WTC11 (cell line): ENCODE measurements around the gene PFKFB3. TPM values are rescaled to one million over a fixed set of nuclear protein-coding genes. Genes with fewer than 3 reads are reported as not detected.

Source experiments
- ATAC-seq: fragments of 200-7000 bp; cut with Tn5 transposase; 2 replicates; pipeline ENCODE4 v1.10.0; 2021; ENCODE audit warnings: mild to moderate bottlenecking, moderate library complexity
- CTCF ChIA-PET: fragments of 300-600 bp; sonication (Branson Sonifier 250); formaldehyde crosslinking; loops from one replicate; lab custom pipeline; 2021; ENCODE audit warnings: antibody characterized with exemption; lab: Charles Lee
- POLR2A ChIA-PET: fragments of 350-600 bp; sonication (Branson Sonifier 250); formaldehyde crosslinking; loops from one replicate; lab custom pipeline; 2021; ENCODE audit warnings: antibody characterized with exemption; lab: Charles Lee
- DNase-seq: peaks from one replicate; pipeline ENCODE4 v3.0.0; 2021; ENCODE audit warnings: low spot score
- H3K27ac Mint-ChIP-seq: 2 replicates; pipeline ENCODE4 v1.8.0; 2021; ENCODE audit warnings: mixed read lengths
- H3K27me3 Mint-ChIP-seq: 2 replicates; pipeline ENCODE4 v1.8.0; 2021; ENCODE audit warnings: low read depth, mild to moderate bottlenecking, moderate library complexity, mixed read lengths
- H3K36me3 Mint-ChIP-seq: 2 replicates; pipeline ENCODE4 v1.8.0; 2021; ENCODE audit warnings: mixed read lengths
- H3K4me1 Mint-ChIP-seq: 2 replicates; pipeline ENCODE4 v1.8.0; 2022; ENCODE audit warnings: mixed read lengths
- H3K4me3 Mint-ChIP-seq: 2 replicates; pipeline ENCODE4 v1.8.0; 2021; ENCODE audit warnings: mild to moderate bottlenecking, moderate library complexity, mixed read lengths
- H3K9me3 Mint-ChIP-seq: 2 replicates; pipeline ENCODE4 v1.8.0; 2021; ENCODE audit warnings: mixed read lengths
- CBFB ChIP-seq: sonication (generic); formaldehyde crosslinking; IDR thresholded peaks from 2 replicates; pipeline ENCODE4 v1.8.1; 2022; ENCODE audit warnings: mild to moderate bottlenecking, low read depth, missing genetic modification reagents
- FOXK1 ChIP-seq: sonication (generic); formaldehyde crosslinking; IDR thresholded peaks from 2 replicates; pipeline ENCODE4 v1.8.0; 2022; ENCODE audit warnings: mild to moderate bottlenecking, moderate library complexity, missing genetic modification reagents
- GRHL2 ChIP-seq: fragments of 250-450 bp; sonication (Bioruptor Pico); IDR thresholded peaks from 2 replicates; pipeline ENCODE4 v1.8.0; 2022; ENCODE audit warnings: mild to moderate bottlenecking, moderate library complexity; ENCODE audit not compliant: insufficient replicate concordance, severe bottlenecking
- JUN ChIP-seq: sonication (generic); formaldehyde crosslinking; IDR thresholded peaks from 2 replicates; pipeline ENCODE4 v1.8.0; 2023; ENCODE audit warnings: mild to moderate bottlenecking, missing genetic modification reagents
- KAT7 ChIP-seq: sonication (generic); formaldehyde crosslinking; IDR thresholded peaks from 2 replicates; pipeline ENCODE4 v1.8.1; 2023; ENCODE audit warnings: missing genetic modification reagents, mild to moderate bottlenecking, borderline replicate concordance
- NR2C2 ChIP-seq: sonication (generic); formaldehyde crosslinking; IDR thresholded peaks from 2 replicates; pipeline ENCODE4 v1.8.0; 2022; ENCODE audit warnings: mild to moderate bottlenecking, missing genetic modification reagents
- SP1 ChIP-seq: sonication (generic); formaldehyde crosslinking; conservative IDR thresholded peaks from 2 replicates; pipeline ENCODE4 v1.8.1; 2022; ENCODE audit warnings: missing genetic modification reagents
- TEAD1 ChIP-seq: sonication (generic); formaldehyde crosslinking; IDR thresholded peaks from 2 replicates; pipeline ENCODE4 v1.8.0; 2022; ENCODE audit warnings: mild to moderate bottlenecking, missing genetic modification reagents
- TP53 ChIP-seq: sonication (generic); formaldehyde crosslinking; IDR thresholded peaks from 2 replicates; pipeline ENCODE4 v1.8.1; 2023; ENCODE audit warnings: mild to moderate bottlenecking, missing genetic modification reagents
- ZNF671 ChIP-seq: fragments of 250-450 bp; sonication (Bioruptor Pico); IDR thresholded peaks from 2 replicates; pipeline ENCODE4 v1.8.0; 2021; ENCODE audit warnings: mild to moderate bottlenecking
- total RNA-seq: library from RNA; stranded (reverse); gene quantifications from 3 replicates; pipeline ENCODE4 v1.2.3, GENCODE V29; 2021
- TF ChIP-seq, protein P1 (sequence below): fragments of 250-450 bp; sonication (Bioruptor Pico); conservative IDR thresholded peaks from 2 replicates; pipeline ENCODE4 v1.9.0; 2021; ENCODE audit warnings: mild to moderate bottlenecking
- TF ChIP-seq, protein P2 (sequence below): sonication (generic); formaldehyde crosslinking; IDR thresholded peaks from 2 replicates; pipeline ENCODE4 v1.8.0; 2022; ENCODE audit warnings: mild to moderate bottlenecking, missing genetic modification reagents
- TF ChIP-seq, protein P3 (sequence below): sonication (generic); formaldehyde crosslinking; IDR thresholded peaks from 2 replicates; pipeline ENCODE4 v1.8.0; 2023; ENCODE audit warnings: missing genetic modification reagents, mild to moderate bottlenecking, borderline replicate concordance
- TF ChIP-seq, protein P4 (sequence below): sonication (generic); formaldehyde crosslinking; IDR thresholded peaks from 2 replicates; pipeline ENCODE4 v1.8.0; 2022; ENCODE audit warnings: mild to moderate bottlenecking, missing genetic modification reagents
- TF ChIP-seq, protein P5 (sequence below): sonication (generic); formaldehyde crosslinking; IDR thresholded peaks from 2 replicates; pipeline ENCODE4 v1.8.1; 2022; ENCODE audit warnings: mild to moderate bottlenecking, moderate library complexity, missing genetic modification reagents
- TF ChIP-seq, protein P6 (sequence below): sonication (generic); formaldehyde crosslinking; IDR thresholded peaks from 2 replicates; pipeline ENCODE4 v1.8.1; 2023; ENCODE audit warnings: mild to moderate bottlenecking, missing genetic modification reagents
- TF ChIP-seq, protein P7 (sequence below): sonication (generic); formaldehyde crosslinking; IDR thresholded peaks from 2 replicates; pipeline ENCODE4 v1.8.1; 2022; ENCODE audit warnings: low read depth, missing genetic modification reagents, borderline replicate concordance
- TF ChIP-seq, protein P8 (sequence below): fragments of 250-450 bp; sonication (Bioruptor Pico); IDR thresholded peaks from 2 replicates; pipeline ENCODE4 v1.9.0; 2021; ENCODE audit warnings: moderate library complexity, mild to moderate bottlenecking, inconsistent platforms, borderline replicate concordance

Gene PFKFB3
- total RNA-seq, 1 experiment from 2014 or later: 30.6 TPM

DNA sequence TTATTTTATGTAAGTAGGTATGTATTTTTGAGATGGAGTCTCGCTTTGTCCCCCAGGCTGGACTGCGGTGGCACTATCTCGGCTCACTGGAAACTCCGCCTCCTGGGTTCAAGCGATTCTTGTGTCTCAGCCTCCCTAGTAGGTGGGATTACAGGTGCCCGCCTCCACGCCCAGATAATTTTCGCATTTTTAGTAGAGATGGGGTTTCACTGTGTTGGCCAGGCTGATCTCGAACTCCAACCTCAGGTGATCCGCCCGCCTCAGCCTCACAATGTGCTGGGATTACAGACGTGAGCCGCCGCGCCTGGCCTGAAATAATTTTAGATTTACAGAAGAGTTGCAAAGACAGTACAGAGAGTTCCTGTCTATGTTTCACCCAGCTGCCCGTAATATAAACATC lies 37.5 kb downstream of the PFKFB3 start:
- CTCF ChIA-PET: no interaction called here
- DNase-seq: no peak
- Mint-ChIP-seq H3K9me3 (peaks cover 8% of the 10 kb centered on the region), H3K27ac (no peak overlapping the region), H3K4me3 (no peak overlapping the region), H3K4me1 (no peaks in the 10 kb centered on the region), H3K36me3 (peaks cover 24% of the 10 kb centered on the region), H3K27me3 (no peaks in the 10 kb centered on the region)
- POLR2A ChIA-PET: no interaction called here
- TF ChIP-seq NR2C2 (no peak), SP1 (CRISPR knock-in tag) (no peak), ZNF671 (no peak), JUN (CRISPR knock-in tag) (no peak), TEAD1 (CRISPR knock-in tag) (no peak), FOXK1 (CRISPR knock-in tag) (no peak), TP53 (CRISPR knock-in tag) (no peak), GRHL2 (CRISPR knock-in tag) (no peak), CBFB (CRISPR knock-in tag) (no peak)
- TF ChIP-seq, protein P1, sequence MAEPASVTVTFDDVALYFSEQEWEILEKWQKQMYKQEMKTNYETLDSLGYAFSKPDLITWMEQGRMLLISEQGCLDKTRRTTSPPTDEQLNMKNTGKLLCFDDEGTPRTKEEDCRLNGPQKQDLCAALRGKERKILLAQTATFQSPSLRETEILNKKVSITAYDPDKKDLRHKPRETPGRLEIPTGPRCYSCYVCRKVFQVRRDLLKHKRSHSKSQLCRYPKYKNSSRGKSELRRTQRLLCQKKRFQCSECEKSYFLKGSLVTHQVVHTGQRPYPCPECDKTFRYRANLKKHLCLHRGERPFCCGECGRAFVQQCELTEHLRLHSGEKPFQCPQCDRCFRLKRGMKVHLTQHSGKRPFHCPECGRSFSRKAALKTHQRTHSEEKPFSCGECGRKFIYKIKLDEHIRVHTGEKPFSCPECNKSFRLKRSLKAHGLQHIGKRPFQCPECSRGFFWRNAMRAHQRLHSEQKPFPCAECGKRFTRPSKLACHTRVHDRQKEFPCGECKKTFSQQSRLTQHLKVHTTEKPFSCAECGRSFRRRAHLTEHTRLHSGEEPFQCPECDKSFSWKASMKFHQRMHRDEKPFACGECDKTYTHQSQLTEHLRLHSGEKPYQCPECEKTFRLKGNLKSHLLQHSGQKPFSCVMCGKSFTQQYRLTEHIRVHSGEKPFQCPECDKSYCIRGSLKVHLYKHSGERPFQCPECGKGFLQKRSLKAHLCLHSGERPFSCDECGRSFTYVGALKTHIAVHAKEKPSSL (CRISPR knock-in tag): no peak
- TF ChIP-seq, protein P2, sequence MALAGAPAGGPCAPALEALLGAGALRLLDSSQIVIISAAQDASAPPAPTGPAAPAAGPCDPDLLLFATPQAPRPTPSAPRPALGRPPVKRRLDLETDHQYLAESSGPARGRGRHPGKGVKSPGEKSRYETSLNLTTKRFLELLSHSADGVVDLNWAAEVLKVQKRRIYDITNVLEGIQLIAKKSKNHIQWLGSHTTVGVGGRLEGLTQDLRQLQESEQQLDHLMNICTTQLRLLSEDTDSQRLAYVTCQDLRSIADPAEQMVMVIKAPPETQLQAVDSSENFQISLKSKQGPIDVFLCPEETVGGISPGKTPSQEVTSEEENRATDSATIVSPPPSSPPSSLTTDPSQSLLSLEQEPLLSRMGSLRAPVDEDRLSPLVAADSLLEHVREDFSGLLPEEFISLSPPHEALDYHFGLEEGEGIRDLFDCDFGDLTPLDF (CRISPR knock-in tag): no peak
- TF ChIP-seq, protein P3, sequence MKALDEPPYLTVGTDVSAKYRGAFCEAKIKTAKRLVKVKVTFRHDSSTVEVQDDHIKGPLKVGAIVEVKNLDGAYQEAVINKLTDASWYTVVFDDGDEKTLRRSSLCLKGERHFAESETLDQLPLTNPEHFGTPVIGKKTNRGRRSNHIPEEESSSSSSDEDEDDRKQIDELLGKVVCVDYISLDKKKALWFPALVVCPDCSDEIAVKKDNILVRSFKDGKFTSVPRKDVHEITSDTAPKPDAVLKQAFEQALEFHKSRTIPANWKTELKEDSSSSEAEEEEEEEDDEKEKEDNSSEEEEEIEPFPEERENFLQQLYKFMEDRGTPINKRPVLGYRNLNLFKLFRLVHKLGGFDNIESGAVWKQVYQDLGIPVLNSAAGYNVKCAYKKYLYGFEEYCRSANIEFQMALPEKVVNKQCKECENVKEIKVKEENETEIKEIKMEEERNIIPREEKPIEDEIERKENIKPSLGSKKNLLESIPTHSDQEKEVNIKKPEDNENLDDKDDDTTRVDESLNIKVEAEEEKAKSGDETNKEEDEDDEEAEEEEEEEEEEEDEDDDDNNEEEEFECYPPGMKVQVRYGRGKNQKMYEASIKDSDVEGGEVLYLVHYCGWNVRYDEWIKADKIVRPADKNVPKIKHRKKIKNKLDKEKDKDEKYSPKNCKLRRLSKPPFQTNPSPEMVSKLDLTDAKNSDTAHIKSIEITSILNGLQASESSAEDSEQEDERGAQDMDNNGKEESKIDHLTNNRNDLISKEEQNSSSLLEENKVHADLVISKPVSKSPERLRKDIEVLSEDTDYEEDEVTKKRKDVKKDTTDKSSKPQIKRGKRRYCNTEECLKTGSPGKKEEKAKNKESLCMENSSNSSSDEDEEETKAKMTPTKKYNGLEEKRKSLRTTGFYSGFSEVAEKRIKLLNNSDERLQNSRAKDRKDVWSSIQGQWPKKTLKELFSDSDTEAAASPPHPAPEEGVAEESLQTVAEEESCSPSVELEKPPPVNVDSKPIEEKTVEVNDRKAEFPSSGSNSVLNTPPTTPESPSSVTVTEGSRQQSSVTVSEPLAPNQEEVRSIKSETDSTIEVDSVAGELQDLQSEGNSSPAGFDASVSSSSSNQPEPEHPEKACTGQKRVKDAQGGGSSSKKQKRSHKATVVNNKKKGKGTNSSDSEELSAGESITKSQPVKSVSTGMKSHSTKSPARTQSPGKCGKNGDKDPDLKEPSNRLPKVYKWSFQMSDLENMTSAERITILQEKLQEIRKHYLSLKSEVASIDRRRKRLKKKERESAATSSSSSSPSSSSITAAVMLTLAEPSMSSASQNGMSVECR (CRISPR knock-in tag): no peak
- TF ChIP-seq, protein P4, sequence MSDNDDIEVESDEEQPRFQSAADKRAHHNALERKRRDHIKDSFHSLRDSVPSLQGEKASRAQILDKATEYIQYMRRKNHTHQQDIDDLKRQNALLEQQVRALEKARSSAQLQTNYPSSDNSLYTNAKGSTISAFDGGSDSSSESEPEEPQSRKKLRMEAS (CRISPR knock-in tag): no peak
- TF ChIP-seq, protein P5, sequence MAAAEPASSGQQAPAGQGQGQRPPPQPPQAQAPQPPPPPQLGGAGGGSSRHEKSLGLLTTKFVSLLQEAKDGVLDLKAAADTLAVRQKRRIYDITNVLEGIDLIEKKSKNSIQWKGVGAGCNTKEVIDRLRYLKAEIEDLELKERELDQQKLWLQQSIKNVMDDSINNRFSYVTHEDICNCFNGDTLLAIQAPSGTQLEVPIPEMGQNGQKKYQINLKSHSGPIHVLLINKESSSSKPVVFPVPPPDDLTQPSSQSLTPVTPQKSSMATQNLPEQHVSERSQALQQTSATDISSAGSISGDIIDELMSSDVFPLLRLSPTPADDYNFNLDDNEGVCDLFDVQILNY: no peak
- TF ChIP-seq, protein P6, sequence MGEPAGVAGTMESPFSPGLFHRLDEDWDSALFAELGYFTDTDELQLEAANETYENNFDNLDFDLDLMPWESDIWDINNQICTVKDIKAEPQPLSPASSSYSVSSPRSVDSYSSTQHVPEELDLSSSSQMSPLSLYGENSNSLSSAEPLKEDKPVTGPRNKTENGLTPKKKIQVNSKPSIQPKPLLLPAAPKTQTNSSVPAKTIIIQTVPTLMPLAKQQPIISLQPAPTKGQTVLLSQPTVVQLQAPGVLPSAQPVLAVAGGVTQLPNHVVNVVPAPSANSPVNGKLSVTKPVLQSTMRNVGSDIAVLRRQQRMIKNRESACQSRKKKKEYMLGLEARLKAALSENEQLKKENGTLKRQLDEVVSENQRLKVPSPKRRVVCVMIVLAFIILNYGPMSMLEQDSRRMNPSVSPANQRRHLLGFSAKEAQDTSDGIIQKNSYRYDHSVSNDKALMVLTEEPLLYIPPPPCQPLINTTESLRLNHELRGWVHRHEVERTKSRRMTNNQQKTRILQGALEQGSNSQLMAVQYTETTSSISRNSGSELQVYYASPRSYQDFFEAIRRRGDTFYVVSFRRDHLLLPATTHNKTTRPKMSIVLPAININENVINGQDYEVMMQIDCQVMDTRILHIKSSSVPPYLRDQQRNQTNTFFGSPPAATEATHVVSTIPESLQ: no peak
- ATAC-seq: no peak

DNA sequence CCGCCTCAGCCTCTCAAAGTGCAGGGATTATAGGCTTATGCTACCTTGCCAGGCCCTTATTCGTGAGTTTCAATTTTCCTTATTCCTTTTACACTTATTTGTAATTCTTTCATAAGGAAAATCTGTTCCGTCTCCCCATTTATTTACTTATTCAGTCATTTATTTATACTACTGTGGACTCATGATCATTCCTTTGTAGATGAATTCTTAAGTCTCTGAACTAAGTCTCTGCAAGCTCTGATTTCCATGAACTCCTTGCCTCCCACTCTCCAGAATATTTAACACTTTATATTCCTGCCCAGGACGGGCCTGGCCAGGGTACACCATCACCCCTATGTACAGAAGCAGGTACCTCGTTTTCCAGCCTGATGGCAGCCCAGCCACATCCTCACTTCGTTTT lies 39.4 kb downstream of the PFKFB3 start:
- ATAC-seq (no peak), DNase-seq (no peak)
- CTCF ChIA-PET: no interaction called here
- TF ChIP-seq, protein P7, sequence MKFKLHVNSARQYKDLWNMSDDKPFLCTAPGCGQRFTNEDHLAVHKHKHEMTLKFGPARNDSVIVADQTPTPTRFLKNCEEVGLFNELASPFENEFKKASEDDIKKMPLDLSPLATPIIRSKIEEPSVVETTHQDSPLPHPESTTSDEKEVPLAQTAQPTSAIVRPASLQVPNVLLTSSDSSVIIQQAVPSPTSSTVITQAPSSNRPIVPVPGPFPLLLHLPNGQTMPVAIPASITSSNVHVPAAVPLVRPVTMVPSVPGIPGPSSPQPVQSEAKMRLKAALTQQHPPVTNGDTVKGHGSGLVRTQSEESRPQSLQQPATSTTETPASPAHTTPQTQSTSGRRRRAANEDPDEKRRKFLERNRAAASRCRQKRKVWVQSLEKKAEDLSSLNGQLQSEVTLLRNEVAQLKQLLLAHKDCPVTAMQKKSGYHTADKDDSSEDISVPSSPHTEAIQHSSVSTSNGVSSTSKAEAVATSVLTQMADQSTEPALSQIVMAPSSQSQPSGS (CRISPR knock-in tag): no peak
- TF ChIP-seq, protein P8, sequence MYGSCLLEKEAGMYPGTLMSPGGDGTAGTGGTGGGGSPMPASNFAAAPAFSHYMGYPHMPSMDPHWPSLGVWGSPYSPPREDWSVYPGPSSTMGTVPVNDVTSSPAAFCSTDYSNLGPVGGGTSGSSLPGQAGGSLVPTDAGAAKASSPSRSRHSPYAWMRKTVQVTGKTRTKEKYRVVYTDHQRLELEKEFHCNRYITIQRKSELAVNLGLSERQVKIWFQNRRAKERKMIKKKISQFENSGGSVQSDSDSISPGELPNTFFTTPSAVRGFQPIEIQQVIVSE (CRISPR knock-in tag): no peak
- TF ChIP-seq KAT7: no peak
- Mint-ChIP-seq H3K36me3 (peaks cover 16% of the 10 kb centered on the region), H3K27me3 (no peaks in the 10 kb centered on the region), H3K27ac (no peak overlapping the region), H3K4me1 (no peaks in the 10 kb centered on the region), H3K9me3 (peaks cover 8% of the 10 kb centered on the region), H3K4me3 (no peak overlapping the region)
- POLR2A ChIA-PET: no interaction called here
